NCI-H460 (cell line): ENCODE measurements around the gene KCNK1. TPM values are rescaled to one million over a fixed set of nuclear protein-coding genes. Genes with fewer than 3 reads are reported as not detected.
"Not testable (repeated sequence)": the region's sequence is repeated elsewhere in the genome, so short reads cannot be mapped to it uniquely, and the experiment has no call there.

Source experiments
- DNase-seq: peaks from one replicate; pipeline ENCODE4 v3.0.0-alpha.2; 2016; ENCODE audit warnings: low read depth; ENCODE audit errors: extremely low read depth
- total RNA-seq: library from RNA; depleted of rRNA; stranded (reverse); fragments of >200 nt; shearing (Covaris generic); gene quantifications from 2 replicates; pipeline ENCODE4 v1.2.3, GENCODE V29; 2014

Gene KCNK1
- total RNA-seq, 1 experiment from 2014 or later = 4.5 TPM

DNA sequence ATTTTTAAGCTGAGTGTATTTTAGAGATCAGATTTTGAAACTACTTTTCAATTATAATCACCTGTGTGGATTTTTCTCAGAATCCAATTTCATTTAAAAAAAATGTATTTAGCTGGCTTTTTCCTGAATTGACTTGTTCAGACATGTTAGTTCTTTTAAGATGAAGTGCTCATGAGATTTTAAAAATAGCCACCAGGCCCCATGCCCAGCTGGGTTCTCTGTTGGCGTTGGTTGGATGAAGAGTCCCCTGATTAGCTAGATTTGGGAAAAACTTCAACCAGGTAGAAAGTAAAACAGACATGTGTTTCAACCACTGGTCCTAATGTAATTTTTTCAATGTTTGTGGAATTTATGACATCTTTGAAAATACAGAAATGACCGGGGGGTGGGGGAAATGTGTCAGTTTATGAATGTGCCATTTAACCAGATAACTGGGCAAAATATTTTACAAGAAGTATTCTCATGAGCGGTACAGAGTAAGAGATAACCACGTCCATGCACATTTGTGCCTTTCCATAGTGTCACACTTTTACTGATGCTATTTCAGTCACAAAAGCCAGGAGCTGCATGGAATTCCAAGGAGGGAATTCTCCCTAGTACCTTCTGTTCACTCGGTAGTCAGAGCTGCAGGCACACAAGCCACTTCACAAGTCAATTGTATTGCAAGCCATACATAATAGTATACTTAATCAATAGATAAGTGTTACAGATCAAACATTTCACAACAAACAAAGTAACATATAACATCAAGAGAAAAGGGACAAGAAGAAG lies 51.1 kb downstream of the KCNK1 start:
- DNase-seq = no peak

DNA sequence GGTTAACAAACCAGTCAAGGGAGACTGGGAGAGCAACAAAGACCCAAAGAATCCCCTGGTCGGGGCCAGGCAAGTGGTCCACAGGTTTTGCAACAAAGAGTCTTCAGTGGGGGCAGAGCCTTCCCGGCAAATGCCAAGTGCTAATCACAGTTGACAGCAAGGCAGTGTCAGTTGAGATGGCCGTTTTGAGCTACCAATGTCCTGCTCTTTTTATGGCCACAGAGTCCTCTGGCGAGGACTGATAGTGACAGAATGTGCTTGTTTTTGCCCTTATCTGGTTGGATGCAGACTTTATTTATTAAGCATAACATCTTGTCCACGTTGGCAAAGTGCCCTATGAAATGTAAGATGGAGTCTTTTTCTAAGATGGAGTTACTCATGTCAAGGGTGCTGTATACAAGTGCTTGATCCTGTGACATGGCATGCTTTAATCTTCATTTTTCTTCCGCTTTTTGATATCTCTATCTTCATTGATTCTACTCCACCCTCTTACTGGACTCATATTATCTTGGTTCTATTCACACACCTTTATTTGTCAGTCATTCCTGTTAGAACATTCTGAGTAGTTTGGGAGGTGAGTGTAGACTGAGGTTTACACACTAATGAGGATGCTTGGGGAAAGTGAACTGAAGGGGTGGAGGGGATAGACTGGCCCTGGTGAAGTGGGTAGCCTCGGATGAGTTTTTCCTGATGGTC lies 51.8 kb downstream of the KCNK1 start:
- DNase-seq = no peak

DNA sequence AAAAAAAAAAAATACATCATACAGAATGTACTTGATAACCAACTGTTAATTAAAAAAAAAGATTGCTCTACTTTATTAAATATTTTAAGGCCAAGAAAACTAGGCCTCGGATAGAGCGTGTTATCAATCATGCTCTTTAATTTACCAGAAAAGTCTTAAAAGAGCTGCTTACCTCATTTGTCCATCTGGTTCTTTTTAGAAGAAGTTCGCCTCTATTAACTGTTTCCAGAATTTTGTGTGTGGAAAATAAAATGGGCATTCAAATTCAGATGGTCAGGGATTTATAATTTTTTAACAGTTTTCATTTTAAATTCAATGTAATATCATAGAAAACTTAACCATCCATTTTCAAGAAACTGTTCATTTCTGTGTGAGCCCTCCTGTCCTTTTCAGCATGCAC lies 53.8 kb downstream of the KCNK1 start:
- DNase-seq = no peak

DNA sequence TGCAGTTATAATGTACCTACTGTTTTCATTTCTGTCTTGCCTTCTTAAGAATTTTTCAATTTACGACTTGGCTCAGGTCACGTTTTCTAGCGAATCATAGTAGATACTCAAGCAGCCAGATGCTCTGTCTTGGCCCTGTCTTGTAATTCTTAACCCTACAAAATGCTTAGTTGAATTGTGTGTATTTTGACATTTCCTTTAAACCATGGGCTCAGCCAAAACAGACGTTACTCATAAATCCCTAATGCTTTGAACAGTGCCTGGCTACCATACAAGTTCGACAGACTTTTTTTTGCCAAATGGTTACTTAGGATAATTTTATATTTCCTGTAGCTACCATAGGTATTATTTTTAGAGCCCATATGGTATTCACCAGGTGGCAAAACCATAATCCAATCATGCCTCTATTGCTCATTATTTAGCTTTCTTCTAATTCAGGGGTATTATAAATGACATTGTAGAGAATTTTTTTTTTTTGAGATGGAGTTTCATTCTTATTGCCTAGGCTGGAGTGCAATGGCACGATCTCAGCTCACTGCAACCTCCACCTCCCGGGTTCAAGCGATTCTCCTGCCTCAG lies 54.3 kb downstream of the KCNK1 start:
- no peak for DNase-seq

DNA sequence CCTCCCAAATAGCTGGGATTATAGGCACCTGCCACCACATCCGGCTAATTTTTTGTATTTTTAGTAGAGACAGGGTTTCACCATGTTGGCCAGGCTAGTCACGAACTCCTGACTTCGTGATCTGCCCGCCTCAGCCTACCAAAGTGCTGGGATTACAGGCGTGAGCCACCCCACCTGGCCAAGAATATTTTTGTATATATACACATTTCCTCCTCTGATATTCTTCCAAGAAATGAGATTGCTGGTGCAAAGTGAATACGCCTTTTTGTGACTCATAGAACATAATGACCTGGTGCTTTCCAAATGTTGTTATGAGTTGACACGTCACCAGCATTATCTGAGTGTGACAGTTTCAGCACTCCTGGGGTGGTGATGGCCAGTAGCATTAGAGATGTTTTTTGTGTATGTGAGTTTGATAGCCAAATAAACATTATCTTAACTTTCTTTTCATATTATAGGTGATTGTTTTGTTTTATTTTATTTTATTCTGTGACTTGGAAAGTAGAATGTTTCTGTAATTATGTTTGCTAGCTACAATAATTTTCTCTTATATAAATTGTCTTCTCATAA lies 54.9 kb downstream of the KCNK1 start:
- DNase-seq = no peak

DNA sequence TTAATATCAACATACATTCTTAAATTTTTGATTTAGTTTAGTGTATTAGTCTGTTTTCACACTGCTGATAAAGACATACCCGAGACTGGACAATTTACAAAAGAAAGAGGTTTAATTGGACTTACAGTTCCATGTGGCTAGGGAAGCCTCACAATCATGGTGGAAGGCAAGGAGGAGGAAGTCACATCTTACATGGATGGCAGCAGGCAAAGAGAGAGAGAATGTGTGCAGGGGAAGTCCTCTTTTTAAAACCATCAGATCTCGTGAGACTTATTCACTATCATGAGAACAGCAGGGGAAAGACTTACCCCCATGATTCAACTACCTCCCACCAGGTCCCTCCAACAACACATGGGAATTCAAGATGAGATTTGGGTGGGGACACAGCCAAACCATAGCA lies 56.5 kb downstream of the KCNK1 start:
- DNase-seq = not testable (repeated sequence)

DNA sequence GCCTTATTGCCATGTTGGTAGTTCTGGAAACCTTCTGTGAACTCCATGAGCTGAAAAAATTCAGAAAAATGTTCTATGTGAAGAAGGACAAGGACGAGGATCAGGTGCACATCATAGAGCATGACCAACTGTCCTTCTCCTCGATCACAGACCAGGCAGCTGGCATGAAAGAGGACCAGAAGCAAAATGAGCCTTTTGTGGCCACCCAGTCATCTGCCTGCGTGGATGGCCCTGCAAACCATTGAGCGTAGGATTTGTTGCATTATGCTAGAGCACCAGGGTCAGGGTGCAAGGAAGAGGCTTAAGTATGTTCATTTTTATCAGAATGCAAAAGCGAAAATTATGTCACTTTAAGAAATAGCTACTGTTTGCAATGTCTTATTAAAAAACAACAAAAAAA lies 57.4 kb downstream of the KCNK1 start:
- DNase-seq = no peak

DNA sequence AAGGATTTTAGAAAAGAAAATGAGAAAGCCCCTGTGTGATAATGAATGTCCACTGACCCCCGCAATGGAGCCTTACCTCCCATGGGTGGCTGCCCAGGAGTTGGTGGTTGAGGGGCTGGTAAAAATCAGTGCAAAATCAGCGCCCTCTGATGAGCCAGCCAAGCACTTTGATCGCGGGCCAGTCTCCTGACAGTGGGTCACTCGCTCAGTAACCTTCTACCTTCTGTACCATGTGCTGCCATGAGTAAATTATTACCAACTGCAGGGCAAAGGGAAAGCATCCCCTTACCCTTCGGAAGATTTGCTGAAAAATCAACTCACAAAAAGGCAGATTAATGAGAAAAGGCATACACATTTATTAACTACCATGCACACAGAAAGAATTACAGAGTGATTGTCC lies 58.8 kb downstream of the KCNK1 start:
- no peak for DNase-seq

DNA sequence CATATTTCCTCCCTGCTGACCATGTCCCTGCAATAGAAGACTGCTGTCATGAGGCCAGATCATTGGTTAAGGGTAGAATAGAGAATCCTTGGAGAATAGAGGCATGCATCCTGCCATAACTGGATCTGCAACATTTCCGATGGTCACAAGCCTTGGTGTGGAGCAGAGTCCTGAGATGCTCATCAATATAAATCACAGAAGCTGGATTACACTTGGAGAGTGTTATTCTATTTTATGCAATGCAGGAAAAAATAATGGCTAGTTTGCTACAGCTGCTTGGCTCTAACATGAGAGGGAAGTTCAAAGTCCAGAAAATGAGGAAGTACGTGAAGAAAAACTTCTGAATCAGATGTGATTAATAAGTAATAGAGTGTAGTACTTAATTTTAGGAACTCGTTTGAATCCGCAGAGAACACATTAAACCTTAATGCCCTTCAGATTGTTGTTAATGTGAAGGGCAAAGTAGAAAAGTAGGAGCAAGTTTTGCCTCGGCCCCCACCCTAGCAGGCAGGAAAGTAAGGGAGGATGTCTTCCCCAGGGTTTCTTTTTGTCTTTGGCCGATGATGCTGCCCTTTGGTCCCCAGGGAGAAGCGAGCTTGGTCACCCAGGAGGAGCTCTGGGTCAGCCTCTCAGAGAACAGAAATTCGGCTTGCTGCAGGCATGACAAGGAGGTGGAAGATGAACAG lies 59.5 kb downstream of the KCNK1 start:
- DNase-seq = no peak

DNA sequence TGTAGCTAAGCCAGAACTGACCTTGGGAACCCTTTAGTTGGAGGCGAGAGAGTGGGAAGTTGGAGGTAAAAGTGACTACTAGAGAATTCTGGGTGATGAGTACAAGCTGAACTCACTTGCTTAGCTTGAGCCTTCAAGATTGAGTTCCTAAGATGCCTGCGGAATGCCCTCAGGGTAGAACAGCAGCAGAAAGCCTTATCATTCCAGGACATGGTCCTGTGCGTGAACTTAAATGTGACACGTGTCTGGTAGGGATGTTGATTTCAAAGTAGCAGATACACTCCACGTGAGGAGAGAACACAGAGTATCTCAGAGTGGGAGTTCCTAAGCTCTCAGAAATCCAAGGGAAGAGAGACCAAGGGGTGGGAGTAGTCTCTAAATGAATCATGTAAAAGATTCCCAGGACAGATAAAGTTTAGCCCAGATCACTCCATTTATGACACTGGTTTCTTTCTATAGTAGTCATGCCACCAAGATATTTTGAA lies 60.1 kb downstream of the KCNK1 start:
- no peak for DNase-seq

DNA sequence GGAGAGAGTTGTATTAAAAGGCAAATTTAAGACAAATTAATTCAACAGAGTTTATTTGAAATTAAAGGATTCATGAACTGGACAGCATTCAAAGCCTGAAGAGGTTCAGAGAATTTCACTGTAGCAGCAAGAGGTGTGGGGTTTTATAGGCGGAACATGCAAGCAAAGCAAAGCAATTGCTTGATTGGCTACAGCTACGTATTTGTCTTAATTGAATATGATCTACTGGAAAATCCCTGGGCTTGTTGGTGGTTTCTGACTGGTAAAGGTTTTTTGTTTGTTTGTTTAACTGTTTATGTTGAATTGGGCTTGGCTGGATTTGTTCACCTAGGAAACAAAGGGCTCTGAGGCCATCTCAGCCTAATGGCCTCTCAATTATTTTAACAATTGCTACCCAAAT lies 61.5 kb downstream of the KCNK1 start:
- no peak for DNase-seq

DNA sequence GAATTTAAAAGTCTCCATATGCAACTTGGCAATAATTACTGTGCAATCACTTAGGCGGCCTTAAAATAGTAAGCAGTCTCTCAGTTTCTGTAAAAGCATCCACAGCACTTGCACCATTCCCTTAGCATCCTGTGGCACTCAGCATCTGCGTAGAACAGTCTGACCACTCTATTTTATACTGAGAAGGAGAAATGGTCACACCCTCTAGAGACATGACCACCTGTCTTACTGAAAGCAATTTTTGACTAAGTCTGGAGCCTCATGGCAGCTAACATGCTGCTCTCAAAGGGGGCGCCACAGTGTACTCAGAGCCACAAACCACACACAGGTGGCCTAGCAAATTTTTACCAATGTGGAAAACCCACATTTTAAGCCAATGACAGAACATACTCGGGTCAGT lies 62.0 kb downstream of the KCNK1 start:
- no peak for DNase-seq

DNA sequence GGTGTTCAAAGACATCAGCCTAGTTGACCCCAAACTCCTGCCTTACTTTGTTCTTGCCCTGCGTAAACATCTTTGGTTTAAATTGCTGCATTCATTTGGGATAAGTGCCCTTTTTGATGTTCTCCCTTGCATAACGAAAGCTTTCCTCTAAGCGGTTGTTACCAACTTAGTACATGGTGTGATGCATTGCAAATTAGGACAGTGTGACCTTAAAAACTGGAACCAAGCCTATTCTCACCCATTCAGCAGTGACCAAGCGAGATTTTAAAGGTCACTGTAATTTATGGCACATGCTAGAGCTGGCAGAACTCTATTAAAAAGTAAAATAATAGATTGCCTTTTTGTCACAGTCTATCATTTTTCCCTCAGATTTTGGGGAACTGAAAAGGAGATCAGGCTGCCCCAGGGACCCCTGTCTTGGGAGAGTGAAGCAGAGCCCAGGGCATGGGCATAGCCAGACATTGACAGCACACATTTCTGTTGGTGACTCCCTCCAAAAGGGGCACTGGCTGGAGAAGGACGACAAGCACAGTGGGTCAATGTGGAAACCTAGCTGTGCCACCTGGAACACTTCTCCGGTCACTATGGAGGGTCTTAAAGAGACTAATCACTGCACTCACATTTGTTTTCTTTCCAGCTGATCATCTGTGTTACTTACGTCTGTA lies 63.9 kb downstream of the KCNK1 start:
- no peak for DNase-seq

DNA sequence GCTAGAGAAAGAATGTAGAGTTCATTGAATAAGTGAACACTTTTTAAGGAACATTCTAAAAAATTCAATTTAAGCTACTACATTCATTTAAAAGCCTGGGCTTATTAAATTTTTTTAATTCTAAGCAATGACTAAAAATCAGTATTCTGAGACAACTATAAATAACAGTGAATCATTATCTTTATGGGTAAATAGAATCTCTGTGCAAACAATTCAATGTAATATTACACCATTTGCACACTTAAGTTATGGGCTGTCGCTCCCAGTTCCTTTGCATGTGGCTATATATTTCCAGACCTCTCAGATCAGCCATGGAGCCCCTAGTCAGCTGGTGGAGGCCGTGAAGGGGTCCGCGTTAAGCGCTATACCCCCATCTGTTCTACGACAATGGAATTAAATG lies 65.1 kb downstream of the KCNK1 start:
- DNase-seq = no peak

DNA sequence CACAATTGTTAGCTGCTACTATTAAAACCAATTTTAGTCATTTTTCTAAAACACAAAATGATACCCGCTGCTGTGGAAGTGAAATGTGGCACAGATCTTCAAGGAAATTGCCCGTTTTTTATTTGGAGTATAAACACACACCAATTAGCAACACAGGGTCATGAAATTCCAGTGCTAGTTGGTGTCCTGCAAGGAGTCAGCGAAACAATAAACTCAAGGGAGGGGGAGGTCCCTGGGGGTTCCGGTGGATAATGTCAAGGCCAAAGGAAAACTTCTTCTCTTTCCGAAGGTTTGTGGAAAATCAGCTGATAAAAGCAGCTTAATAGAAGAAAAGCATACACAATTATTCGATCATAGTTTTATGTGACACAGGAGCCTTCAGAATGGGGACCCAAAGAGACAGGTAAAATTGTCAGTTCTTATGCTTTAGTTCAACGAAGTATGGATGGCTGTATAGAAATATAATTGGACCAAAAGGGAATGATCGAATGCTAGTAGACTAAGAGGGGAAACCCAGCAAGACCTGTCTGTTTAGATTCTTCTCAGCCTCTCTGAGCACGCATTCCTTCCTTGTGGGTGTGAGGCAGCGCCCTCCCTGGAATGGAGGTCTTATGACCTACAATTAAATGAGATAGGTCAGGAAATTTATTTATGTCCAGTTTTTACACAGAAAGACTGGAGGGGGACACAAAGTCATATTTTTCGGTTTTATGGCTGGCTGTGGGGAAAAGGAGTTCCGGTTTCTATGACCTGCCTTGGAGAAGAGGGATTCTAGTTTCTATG lies 65.9 kb downstream of the KCNK1 start:
- DNase-seq = no peak

DNA sequence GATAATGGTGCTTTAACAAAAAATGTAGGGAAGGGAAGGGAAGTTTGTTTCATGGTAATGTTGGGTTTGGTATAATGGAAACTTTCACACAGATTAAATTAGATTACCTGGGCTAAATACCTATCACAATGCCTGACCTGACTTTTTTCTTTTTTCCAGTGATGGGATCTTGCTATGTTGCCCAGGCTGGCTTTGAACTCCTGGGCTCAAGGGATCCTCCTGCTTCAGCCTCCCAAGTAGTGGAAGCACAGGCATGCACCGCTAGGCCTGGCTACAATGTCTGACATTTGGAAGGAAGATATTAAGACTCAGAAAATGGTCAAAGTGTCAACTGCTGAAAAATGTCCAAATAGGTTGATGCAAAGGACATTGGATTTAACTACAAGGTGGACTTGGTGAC lies 67.4 kb downstream of the KCNK1 start:
- DNase-seq = no peak

DNA sequence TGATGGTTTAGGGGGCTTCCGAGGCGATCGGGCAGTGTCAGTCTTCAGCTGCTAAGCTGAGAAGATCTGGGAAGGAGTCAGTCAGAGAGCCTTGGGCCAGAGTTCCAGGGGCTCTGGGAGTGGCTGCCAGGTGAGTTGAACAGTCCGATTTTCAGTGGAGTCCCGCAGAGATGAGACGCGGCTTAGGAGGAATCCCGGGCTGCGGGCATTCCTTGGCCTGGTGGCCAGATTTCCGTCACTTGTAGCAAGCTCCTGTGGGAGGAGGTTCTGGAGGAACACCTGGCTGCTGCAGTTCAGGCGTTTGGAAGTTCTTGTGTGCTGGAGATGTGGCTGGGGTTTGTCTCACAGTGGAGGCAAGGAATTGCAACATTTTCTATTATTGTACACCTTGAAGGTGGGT lies 72.7 kb downstream of the KCNK1 start:
- not testable (repeated sequence) for DNase-seq

DNA sequence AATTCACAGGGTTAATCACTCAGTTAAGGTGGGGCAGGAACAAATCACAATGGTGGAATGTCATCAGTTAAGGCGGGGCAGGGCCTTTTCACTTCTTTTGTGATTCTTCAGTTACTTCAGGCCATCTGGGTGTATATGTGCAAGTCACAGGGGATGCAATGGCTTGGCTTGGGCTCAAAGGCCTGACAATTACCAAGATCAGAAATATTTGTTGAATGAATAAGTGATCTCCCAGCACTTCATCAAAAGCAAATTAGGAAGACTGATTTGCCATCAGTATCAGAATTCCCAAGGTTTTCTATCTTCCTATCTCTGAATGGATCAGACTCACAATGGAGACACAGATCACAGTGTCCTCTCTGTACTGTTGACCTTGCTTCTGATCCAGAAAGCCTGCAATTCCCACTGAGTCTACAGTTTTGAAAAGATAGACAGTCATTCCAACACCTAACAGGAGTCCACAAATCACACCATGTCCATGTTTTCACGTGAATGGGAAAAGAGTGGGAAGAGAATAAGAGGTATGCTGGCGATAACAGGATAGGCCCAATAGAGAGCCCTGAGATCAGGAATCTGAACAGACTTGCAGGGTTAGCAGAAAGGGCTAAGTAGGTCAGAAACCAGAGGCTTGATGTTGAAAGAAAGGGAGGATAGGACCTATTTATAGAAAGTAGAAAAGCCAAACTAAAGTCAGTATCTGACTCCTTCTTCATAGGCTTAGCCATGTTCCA lies 75.3 kb downstream of the KCNK1 start:
- no peak for DNase-seq

DNA sequence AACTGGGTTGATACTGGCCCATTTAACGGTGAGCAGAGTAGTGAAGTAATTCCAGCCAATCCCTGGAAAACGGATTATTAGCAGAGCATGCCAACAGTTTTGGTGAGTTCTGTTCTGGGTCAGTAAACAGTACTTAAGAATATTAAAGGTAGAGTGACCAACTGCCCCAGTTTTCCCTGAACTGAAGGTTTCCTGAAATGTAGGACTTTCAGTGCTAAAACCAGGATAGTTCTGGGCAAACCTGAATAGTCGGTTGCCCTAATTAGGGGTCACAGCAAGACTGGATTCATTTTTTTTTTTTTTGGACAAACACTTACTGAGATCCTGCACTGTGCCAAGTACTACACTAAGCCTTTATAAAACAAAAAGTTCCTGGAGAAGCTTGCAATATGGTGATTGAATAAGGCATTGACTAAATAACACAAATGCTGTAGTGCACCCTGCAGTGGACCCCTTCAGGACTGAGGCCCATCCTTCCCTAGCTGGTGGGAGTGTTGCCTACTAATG lies 75.9 kb downstream of the KCNK1 start:
- DNase-seq = no peak
